ENCODE results near the gene CA5A. TPM values are rescaled to one million over a fixed set of nuclear protein-coding genes. Genes with fewer than 3 reads are reported as not detected.
"Not testable (repeated sequence)": the region's sequence is repeated elsewhere in the genome, so short reads cannot be mapped to it uniquely, and the experiment has no call there.

CA5A gene
- total and polyA plus RNA-seq, 2 of the 13 experiments (the other 11 are each of a cell fraction or from before 2014, with no cell fraction given): 66.8 to 106 TPM

- H4K20me1 ChIP-seq (ENCODE audit: insufficient read depth, low read length); H3K27me3 ChIP-seq (ENCODE audit: control insufficient read depth in 1 of 2, insufficient read depth in 2 of 2, low read length in 2 of 2); POLR2A ChIA-PET; H3K9me3 ChIP-seq (ENCODE audit: low read length); FAIRE-seq; H3K9ac ChIP-seq (ENCODE audit: insufficient read depth, low read depth, low read length); BruUV-seq (replicated peaks); H3K27ac ChIP-seq (ENCODE audit: extremely low read length, insufficient read depth, low read length); CTCF ChIA-PET (ENCODE audit: low intra/inter-chr PET ratio, low total read pairs); in situ Hi-C loops (cut with HindIII; ENCODE audit: extremely low pct_ligation_motif_present, low pct_unique_long_range_greater_than_20kb); ATAC-seq; H3K79me2 ChIP-seq (ENCODE audit: insufficient read depth, low read length); DNase-seq (ENCODE audit: low spot score); H3K4me3 ChIP-seq (replicated peaks in 1 of 3; ENCODE audit: insufficient read depth in 1 of 3, low read depth in 2 of 3, low read length in 3 of 3); H2AFZ ChIP-seq (ENCODE audit: low read length); intact Hi-C loops (cut with micrococcal nuclease; ENCODE audit: unreplicated experiment); H3K4me2 ChIP-seq (ENCODE audit: low read depth, low read length): not testable (repeated sequence)
- H3K4me1 ChIP-seq (ENCODE audit: insufficient read depth, low read length): peaks cover 21% of the 10 kb centered on the region
- peaks cover 10 to 25% of the 10 kb centered on the region in 2 experiments; a peak in 4 of 5 replicates for H3K36me3 ChIP-seq (replicated peaks in 1 of 2; ENCODE audit: control insufficient read depth in 1 of 2, insufficient read depth in 2 of 2, low read length in 2 of 2)
- WGBS (ENCODE audit: low lambda C conversion rate): 82% methylated on average over 12 of the region's 12 CpGs
Measured at GRCh38 chr16:87979911-87980630, 43.7 kb upstream of the CA5A start.

- H4K20me1 ChIP-seq (ENCODE audit: insufficient read depth, low read length): no peaks in the 10 kb centered on the region
- ATAC-seq (no peak), DNase-seq (ENCODE audit: low spot score) (no peak), FAIRE-seq (no peak)
- H3K4me2 ChIP-seq (ENCODE audit: low read depth, low read length): no peak overlapping the region
- H3K4me1 ChIP-seq (ENCODE audit: insufficient read depth, low read length): peaks cover 21% of the 10 kb centered on the region
- H3K4me3 ChIP-seq (replicated peaks in 1 of 3; ENCODE audit: insufficient read depth in 1 of 3, low read depth in 2 of 3, low read length in 3 of 3): no peak overlapping the region
- no peak overlapping the region for H2AFZ ChIP-seq (ENCODE audit: low read length)
- no peak overlapping the region for H3K9ac ChIP-seq (ENCODE audit: insufficient read depth, low read depth, low read length)
- 85% methylated on average over 8 of the region's 8 CpGs for WGBS (ENCODE audit: low lambda C conversion rate)
- intact Hi-C loops (cut with micrococcal nuclease; ENCODE audit: unreplicated experiment) (no loop called here), in situ Hi-C loops (cut with HindIII; ENCODE audit: extremely low pct_ligation_motif_present, low pct_unique_long_range_greater_than_20kb) (no loop called here)
- H3K27me3 ChIP-seq (ENCODE audit: control insufficient read depth in 1 of 2, insufficient read depth in 2 of 2, low read length in 2 of 2): no peaks in the 10 kb centered on the region
- H3K79me2 ChIP-seq (ENCODE audit: insufficient read depth, low read length): peaks cover 2% of the 10 kb centered on the region
- TF ChIP-seq ARID5B (CRISPR knock-in tag; IDR thresholded peaks at IDR 0.05) (no peak), GATA4 (IDR thresholded peaks at IDR 0.05; ENCODE audit: borderline replicate concordance, low read depth) (no peak), THRA (CRISPR knock-in tag; IDR thresholded peaks at IDR 0.05; ENCODE audit: borderline replicate concordance) (no peak), ZNF598 (CRISPR knock-in tag; IDR thresholded peaks at IDR 0.05; ENCODE audit: borderline replicate concordance) (no peak), MNT (IDR thresholded peaks at IDR 0.05) (no peak), ZNF317 (CRISPR knock-in tag; IDR thresholded peaks at IDR 0.05) (no peak), ZNF33B (CRISPR knock-in tag; IDR thresholded peaks at IDR 0.05) (no peak), GATAD1 (CRISPR knock-in tag; IDR thresholded peaks at IDR 0.05) (no peak)
- TF ChIP-seq, protein P1, sequence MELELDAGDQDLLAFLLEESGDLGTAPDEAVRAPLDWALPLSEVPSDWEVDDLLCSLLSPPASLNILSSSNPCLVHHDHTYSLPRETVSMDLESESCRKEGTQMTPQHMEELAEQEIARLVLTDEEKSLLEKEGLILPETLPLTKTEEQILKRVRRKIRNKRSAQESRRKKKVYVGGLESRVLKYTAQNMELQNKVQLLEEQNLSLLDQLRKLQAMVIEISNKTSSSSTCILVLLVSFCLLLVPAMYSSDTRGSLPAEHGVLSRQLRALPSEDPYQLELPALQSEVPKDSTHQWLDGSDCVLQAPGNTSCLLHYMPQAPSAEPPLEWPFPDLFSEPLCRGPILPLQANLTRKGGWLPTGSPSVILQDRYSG (CRISPR knock-in tag; IDR thresholded peaks at IDR 0.05): no peak
- POLR2A ChIA-PET: no interaction called here
- CTCF ChIA-PET (ENCODE audit: low intra/inter-chr PET ratio, low total read pairs): no interaction called here
- H3K27ac ChIP-seq (ENCODE audit: extremely low read length, insufficient read depth, low read length): no peak overlapping the region
- no peaks in the 10 kb centered on the region for H3K9me3 ChIP-seq (ENCODE audit: low read length)
- peaks cover 6 to 20% of the 10 kb centered on the region in 2 experiments; a peak in 4 of 5 replicates for H3K36me3 ChIP-seq (replicated peaks in 1 of 2; ENCODE audit: control insufficient read depth in 1 of 2, insufficient read depth in 2 of 2, low read length in 2 of 2)
- BruUV-seq (replicated peaks): no TSS peak
Measured at GRCh38 chr16:87979352-87979751, 43.0 kb upstream of the CA5A start.
